ENCODE results near the gene VPREB3.
A peak's percentile ranks its signal among the peaks of the same experiment; 100 is the strongest.

Gene VPREB3

GRCh38 chr22:23782252-23782651 lies 28.0 kb upstream of the VPREB3 start:
- DNase-seq = no peak

- no peak for DNase-seq
Measured at GRCh38 chr22:23781511-23782183, 27.4 kb upstream of the VPREB3 start.

- no peak for DNase-seq
Measured at GRCh38 chr22:23781065-23781464, 26.8 kb upstream of the VPREB3 start.

- no peak for DNase-seq
Measured at GRCh38 chr22:23780146-23780748, 26.0 kb upstream of the VPREB3 start.

DNA sequence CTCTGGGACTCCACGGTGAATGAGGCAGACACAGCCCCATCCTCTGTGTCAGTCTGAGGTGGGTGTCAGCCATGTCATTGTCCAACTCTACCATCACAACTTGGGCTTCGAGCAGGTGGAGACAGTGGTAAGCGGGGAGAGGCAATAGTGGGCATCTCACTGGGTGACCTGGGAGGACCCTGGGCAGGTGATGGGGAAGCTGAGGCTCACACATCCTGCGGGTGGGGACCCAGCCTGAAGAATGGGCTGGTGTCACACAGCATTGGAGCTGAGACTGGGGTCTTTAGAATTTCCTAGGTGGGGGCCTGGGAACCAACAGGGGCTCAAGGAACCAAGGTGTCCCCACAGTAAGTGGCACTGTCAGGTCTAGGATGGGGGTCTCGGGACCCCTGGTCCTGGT lies 25.5 kb upstream of the VPREB3 start:
- DNase-seq = no peak

GRCh38 chr22:23779083-23779482 lies 24.9 kb upstream of the VPREB3 start:
- no peak for DNase-seq

DNA sequence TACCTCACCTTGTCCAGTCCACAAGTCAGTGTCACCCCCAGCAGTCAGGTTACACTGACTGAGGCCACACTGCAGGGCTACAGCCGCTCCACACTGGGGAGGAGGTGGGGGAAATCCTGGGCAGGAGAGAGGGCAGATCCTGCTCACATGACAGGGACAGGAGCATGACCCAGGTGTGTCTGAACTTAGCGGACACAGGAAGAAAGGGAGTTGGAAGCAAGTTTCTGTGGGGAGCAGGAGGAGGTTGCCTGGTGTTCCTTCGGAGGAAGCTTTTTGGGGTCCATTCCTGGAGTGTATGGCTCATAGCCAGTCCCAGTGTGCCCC lies 24.3 kb upstream of the VPREB3 start:
- no peak for DNase-seq

- DNase-seq = no peak
Measured at GRCh38 chr22:23777776-23778576, 23.8 kb upstream of the VPREB3 start.

DNA sequence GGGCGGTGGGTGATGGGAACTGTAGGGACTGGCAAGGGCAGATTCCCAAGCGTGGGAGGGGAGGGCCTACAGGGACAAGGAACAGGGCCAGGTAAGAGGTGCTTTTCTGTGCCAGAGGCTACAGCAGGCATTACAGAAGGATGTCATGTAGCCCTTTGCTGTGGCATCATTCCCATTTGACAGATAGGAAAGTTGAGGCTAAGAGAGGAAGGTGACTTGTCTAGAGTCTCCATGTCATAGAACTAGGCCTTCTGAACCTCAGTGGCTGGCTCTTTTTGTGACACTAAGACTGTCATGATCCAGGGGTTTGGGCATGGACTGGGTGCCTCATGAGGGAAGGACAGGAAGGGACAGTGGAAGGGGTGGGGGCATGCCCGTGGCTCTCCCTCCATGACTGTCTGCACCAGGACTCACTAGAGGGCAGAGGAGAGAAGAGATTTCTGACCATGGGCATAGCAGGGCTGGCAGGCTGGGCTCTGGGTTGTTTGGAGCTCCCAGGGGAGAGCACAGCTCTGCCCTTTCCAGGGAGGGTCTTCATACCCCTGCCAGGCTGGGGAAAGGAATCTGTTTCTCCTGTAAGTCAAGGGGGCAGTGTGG lies 21.7 kb upstream of the VPREB3 start:
- DNase-seq = no peak

- DNase-seq = no peak
Measured at GRCh38 chr22:23774922-23775436, 20.8 kb upstream of the VPREB3 start.

DNA sequence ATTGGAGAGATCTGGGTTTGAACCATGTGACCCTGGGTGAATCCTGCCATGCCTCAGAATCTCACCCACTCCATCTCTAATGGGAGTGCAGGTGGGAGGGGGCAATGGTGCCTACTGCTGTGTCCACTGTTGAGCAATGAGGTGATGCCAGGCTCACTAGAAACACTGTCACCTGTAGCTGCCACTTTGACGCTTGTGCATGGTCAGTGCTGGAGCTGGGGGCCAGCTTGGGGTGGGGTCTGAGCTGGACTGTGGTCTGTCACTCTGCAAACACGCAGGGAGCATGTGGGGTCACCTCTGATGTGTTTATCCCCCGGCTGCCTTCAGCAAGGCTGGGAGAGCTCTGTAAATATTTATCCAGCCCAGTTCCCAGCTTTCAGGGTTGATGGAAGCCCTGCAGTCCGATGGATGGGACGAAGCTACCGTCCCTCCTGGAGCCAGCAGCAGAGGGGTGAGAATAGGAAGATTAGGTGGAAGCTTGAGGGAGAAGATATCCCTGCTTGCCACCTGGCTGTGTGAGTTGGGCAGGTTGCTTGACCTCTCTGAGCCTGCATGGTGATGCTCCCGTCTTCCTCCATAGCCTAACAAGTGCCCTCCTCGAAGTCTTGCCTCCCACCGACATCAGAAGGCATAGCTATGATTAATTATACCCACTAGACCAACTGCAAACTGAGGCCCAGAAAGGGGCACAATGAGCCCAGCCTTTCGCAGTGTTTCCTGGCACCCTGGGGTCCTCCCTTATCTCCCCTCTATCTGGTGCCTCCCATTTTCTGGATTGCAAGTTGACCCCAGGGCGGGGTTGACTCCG lies 20.1 kb upstream of the VPREB3 start:
- no peak for DNase-seq

- DNase-seq = no peak
Measured at GRCh38 chr22:23773483-23774113, 19.4 kb upstream of the VPREB3 start.

GRCh38 chr22:23772649-23773473 lies 18.6 kb upstream of the VPREB3 start, which contains the start of gene MMP11:
Gene MMP11, plus strand, starts transcription at chr22:23772849. Its CDS starts 22 bp downstream, at chr22:23772871.
- DNase-seq = peak; percentile 41

DNA sequence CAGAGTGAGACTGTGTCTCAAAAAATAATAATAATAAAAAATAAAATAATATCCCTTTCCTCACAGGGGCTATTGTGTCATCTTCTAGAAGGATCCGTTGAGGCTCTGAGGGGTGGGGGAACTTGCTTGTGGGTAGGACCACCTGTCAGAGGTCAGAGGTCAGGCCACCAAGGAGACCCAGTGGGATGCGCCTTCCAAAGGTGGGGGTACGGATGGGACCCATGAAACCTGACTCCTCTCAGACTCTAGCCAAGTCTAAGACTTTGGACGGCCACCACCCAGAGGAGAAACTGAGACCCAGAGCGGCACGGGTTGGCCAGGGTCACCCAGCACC lies 18.1 kb upstream of the VPREB3 start:
- DNase-seq = no peak

DNA sequence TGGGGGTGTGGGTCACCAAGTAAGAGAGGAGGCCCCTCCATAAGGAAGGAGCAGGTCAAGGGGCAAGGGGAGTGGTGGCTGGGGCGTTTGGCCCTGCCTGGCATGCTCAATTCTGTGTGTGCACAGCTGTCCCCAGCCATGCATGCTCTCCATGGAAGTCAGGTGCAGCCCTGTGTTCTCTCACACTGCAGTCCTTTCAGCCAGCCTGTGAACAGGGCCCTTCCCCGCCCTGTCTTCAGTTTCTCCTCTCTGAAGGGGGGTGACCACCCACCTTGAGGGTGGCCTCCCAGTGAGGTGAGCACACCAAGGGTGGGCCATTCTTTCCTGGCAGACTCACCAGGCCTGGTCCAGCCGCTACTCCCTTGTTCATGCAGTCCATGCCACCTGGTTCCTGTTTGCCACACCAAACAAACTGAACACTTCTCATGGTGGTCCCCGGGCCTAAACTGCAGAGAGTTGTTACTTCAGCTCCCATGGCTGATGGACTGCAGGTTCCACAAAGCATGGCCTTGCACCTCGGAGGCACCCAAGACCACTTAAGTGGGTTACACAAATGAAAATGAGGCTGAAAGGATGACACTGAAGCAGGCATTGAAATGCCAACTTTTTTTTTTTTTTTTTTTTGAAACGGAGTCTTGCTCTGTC lies 15.2 kb upstream of the VPREB3 start:
- DNase-seq = no peak

DNA sequence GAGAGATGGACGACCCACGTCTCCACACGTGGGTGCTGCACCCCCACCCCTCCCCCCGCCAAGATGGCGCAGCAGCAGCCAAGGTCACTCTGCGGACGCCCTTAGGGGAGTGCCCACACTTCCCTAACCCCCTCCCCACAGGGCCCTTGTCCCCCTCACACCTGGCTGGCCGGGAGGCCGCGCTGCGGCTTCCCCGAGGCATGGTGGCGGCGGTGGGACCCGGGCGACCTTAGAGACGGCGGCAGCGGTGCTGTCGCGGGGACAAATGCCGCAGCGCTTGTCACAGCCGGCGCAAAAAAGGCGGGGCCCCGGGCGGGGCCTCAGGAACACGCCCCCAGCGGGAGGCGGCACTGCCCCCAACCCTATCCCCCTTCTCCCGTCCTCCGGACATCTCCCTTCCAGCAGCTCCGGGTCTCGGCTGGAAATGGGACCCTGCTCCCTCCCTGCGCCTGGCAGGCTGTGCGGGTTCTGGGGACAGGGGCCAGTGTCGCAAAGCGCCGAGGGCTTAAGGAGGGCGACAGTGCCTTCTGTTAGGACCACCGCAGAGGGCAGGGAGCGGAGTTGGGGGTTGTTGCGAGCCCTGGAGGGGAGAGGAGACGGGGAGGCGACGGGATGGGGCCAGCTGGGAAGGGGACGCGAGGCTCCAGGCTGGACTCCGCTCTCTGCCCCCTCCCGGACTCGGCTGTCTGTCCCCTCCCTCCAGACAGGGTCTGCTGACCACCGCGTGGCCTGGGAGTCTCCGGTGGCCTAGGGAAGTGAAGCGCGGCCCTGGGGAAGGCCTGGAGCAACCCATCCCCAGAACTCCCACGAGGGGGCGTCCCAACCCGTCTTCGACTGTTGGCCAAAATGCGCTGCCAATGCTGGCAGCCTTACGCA lies 13.7 kb upstream of the VPREB3 start, which contains the start of gene CHCHD10:
Gene CHCHD10 (minus strand): TSS at position 300 of the 876 bp plus-strand sequence. CDS start 98 bp downstream, at position 202.
- peak; percentile 60 for DNase-seq

- no peak for DNase-seq
Measured at GRCh38 chr22:23767303-23767672, 13.1 kb upstream of the VPREB3 start.

GRCh38 chr22:23764899-23765881 lies 11.0 kb upstream of the VPREB3 start:
- DNase-seq = no peak
